ENCODE results near the gene DAB2IP. TPM values are rescaled to one million over a fixed set of nuclear protein-coding genes. Genes with fewer than 3 reads are reported as not detected.

DAB2IP gene
- total and polyA plus RNA-seq, 5 donors, result 25.5 to 55.0 (median 42.1) TPM

DNA sequence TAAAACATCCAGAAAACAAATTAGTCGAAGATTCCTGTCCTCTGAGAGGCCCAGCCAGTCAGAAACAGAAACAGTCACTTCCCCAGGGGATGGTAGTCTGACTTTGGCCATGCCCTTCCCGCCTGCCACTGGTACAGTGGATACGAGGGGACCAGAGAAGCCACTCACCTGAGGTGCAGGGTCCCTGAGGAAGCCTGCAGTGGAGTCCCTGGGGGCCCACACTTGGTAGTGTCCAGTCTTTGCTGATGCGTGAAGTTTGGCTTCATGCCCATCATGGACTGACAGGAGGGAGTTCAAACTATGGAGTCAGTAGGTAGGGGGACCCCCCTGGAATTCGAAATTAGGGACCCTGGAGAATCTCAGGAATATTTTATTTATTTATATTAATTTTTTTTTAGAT, 147.5 kb downstream of the DAB2IP start:
- ATAC-seq, result no peak
- Histone ChIP-seq H3K4me3 (ENCODE audit: low read length) (no peak overlapping the region), H3K27me3 (ENCODE audit: control insufficient read depth, insufficient read depth) (no peaks in the 10 kb centered on the region), H3K9me3 (ENCODE audit: control insufficient read depth, low read length) (no peaks in the 10 kb centered on the region), H3K4me1 (ENCODE audit: control insufficient read depth, insufficient read depth, low read length) (no peaks in the 10 kb centered on the region), H3K27ac (ENCODE audit: low read length) (no peak overlapping the region)
- peak in 1 of 3 donors; percentile 25 for DNase-seq
- WGBS, result 79% methylated on average over 5 of the region's 5 CpGs
- intact Hi-C loops (cut with DNase I), result no loop called here

DNA sequence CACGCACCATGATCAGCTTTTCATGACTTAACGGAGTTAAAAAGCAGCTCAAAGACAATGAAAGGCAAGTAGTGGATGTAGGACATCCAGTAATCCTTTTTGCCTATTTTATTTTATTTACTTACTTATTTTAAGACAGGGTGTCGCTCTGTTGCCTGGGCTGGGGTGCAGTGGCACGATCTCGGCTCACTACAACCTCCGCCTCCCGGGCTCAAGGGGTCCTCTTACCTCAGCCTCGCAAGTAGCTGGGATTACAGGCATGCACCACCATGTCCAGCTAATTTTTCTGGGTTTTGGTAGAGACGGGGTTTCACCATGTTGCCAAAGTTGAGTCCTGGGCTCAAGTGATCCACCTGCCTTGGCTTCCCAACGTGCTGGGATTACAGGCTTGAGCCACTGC, 148.9 kb downstream of the DAB2IP start:
- H3K4me1 ChIP-seq (ENCODE audit: control insufficient read depth, insufficient read depth, low read length), result no peaks in the 10 kb centered on the region
- H3K9me3 ChIP-seq (ENCODE audit: control insufficient read depth, low read length), result no peaks in the 10 kb centered on the region
- intact Hi-C loops (cut with DNase I), result no loop called here
- no peak overlapping the region for H3K27ac ChIP-seq (ENCODE audit: low read length)
- DNase-seq (peak in 1 of 3 donors; percentile 15), ATAC-seq (no peak)
- no peak overlapping the region for H3K4me3 ChIP-seq (ENCODE audit: low read length)
- 92% methylated on average over 10 of the region's 10 CpGs for WGBS
- H3K27me3 ChIP-seq (ENCODE audit: control insufficient read depth, insufficient read depth), result no peaks in the 10 kb centered on the region

- no peaks in the 10 kb centered on the region for H3K4me1 ChIP-seq (ENCODE audit: control insufficient read depth, insufficient read depth, low read length)
- 68% methylated on average over 3 of the region's 3 CpGs for WGBS
- DNase-seq, result no peak
- H3K9me3 ChIP-seq (ENCODE audit: control insufficient read depth, low read length), result no peaks in the 10 kb centered on the region
- H3K27me3 ChIP-seq (ENCODE audit: control insufficient read depth, insufficient read depth), result no peaks in the 10 kb centered on the region
- H3K4me3 ChIP-seq (ENCODE audit: low read length), result no peak overlapping the region
- no peak for ATAC-seq
- intact Hi-C loops (cut with DNase I), result no loop called here
- H3K27ac ChIP-seq (ENCODE audit: low read length), result no peak overlapping the region
Measured at GRCh38 chr9:121801579-121801978, 150.1 kb downstream of the DAB2IP start.

- DNase-seq, result no peak
- no peak overlapping the region for H3K27ac ChIP-seq (ENCODE audit: low read length)
- H3K27me3 ChIP-seq (ENCODE audit: control insufficient read depth, insufficient read depth), result no peaks in the 10 kb centered on the region
- H3K4me3 ChIP-seq (ENCODE audit: low read length), result no peak overlapping the region
- H3K9me3 ChIP-seq (ENCODE audit: control insufficient read depth, low read length), result no peaks in the 10 kb centered on the region
- ATAC-seq, result no peak
- 87% methylated on average over 5 of the region's 5 CpGs for WGBS
- H3K4me1 ChIP-seq (ENCODE audit: control insufficient read depth, insufficient read depth, low read length), result no peaks in the 10 kb centered on the region
- intact Hi-C loops (cut with DNase I), result no loop called here
Measured at GRCh38 chr9:121802753-121803152, 151.3 kb downstream of the DAB2IP start.

- DNase-seq, result no peak
- WGBS, result 59% methylated on average over 12 of the region's 12 CpGs
Measured at GRCh38 chr9:121807069-121807822, 155.8 kb downstream of the DAB2IP start.

DNA sequence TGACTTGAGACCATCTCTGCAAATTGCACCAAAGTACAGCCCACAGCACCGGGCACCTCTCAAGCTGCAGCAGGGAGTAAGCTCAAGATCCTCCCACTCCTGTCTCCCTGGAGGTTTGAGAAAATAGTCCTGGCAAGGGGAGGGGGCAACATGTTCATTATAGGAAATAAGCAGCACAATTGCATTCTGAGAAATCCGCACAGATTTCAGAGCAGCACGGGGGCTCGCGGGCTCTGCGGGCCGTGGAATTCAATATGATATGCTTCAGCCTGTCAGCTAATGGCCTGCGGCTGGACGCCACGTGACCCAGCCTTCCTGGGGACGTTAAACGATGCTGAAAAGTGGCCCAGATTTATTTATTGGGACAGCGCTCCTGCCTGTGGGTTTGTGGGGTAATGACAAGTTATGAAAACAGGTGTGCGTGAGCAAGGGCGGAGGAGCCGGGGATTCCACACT, 156.4 kb downstream of the DAB2IP start:
- peak in 1 of 2 donors; percentile 57 for ATAC-seq
- no peak overlapping the region for H3K27ac ChIP-seq (ENCODE audit: low read length)
- H3K4me1 ChIP-seq (ENCODE audit: control insufficient read depth, insufficient read depth, low read length), result no peaks in the 10 kb centered on the region
- intact Hi-C loops (cut with DNase I), result no loop called here
- 64% methylated on average over 16 of the region's 16 CpGs for WGBS
- H3K4me3 ChIP-seq (ENCODE audit: low read length), result no peak overlapping the region
- DNase-seq, result peak in 2 of 3 donors; percentile 75 to 78
- no peaks in the 10 kb centered on the region for H3K9me3 ChIP-seq (ENCODE audit: control insufficient read depth, low read length)
- no peaks in the 10 kb centered on the region for H3K27me3 ChIP-seq (ENCODE audit: control insufficient read depth, insufficient read depth)

More at GRCh38 chr9:121807069-121807822, 155.8 kb downstream of the DAB2IP start:
- ATAC-seq, result peak in 1 of 2 donors; percentile 34
- H3K9me3 ChIP-seq (ENCODE audit: control insufficient read depth, low read length), result no peaks in the 10 kb centered on the region
- no peaks in the 10 kb centered on the region for H3K4me1 ChIP-seq (ENCODE audit: control insufficient read depth, insufficient read depth, low read length)
- H3K4me3 ChIP-seq (ENCODE audit: low read length), result no peak overlapping the region
- H3K27me3 ChIP-seq (ENCODE audit: control insufficient read depth, insufficient read depth), result no peaks in the 10 kb centered on the region
- intact Hi-C loops (cut with DNase I), result no loop called here
- no peak overlapping the region for H3K27ac ChIP-seq (ENCODE audit: low read length)

DNA sequence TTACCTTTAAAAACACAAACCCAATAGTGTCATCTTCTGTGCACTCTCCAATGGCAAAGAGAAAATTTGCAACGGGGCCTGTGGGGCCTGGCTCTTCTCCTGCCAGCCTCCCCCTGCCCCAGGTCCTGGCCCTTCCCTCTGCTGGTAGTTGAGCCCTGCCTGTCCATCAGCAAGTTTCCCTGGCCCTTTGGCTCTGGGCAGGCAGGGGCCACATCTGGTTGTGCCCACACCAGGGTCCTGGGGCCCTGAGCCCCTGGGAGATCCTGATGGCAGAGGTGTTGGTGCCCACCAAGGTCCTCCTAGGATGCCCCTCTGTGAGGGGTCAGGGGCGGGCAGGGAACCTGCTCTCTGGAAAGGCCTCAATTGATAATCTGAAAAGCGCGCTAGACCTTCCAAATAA, 157.3 kb downstream of the DAB2IP start:
- Histone ChIP-seq H3K27ac (ENCODE audit: low read length) (no peak overlapping the region), H3K4me3 (ENCODE audit: low read length) (no peak overlapping the region), H3K9me3 (ENCODE audit: control insufficient read depth, low read length) (no peaks in the 10 kb centered on the region), H3K27me3 (ENCODE audit: control insufficient read depth, insufficient read depth) (no peaks in the 10 kb centered on the region), H3K4me1 (ENCODE audit: control insufficient read depth, insufficient read depth, low read length) (no peaks in the 10 kb centered on the region)
- ATAC-seq, result no peak
- no peak for DNase-seq
- 64% methylated on average over 4 of the region's 4 CpGs for WGBS
- intact Hi-C loops (cut with DNase I), result no loop called here

DNA sequence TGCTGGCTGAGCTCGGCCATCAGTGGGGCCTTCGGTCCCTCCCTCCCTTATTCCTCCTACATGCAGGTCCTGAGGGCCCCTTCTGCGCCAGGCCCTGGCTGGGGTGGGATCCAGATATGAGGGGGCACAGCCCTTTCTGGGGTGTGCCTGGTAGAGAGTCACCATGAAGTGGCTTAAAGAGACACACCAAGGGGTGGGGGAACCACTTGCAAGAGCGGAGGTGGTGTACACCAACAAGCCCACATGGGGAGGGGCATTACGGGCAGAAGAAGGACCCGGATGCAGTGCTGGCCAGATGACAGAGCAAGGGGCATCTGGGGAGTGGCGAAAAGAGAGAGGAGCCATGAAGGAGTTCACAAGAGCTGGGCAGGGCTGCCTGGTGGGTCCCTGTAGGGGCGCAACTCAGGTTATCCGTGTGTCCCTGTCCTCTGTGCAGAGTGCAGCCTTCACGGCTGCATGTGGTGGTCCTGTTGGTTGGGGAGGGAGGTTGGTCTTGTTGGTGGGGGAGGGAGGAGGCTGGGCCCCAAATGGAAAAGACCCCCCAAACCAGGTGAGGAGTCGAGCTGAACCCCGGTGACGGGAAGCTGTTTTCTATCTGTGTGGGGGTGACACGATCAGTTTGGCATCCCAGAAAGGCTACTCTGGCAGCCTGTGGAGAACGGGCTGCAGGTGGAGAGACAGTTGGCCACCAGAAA, 158.1 kb downstream of the DAB2IP start:
- intact Hi-C loops (cut with DNase I), result no loop called here
- WGBS, result 91% methylated on average over 15 of the region's 15 CpGs
- ATAC-seq (no peak), DNase-seq (no peak)
- Histone ChIP-seq H3K4me3 (ENCODE audit: low read length) (no peak overlapping the region), H3K27ac (ENCODE audit: low read length) (no peak overlapping the region), H3K27me3 (ENCODE audit: control insufficient read depth, insufficient read depth) (no peaks in the 10 kb centered on the region), H3K9me3 (ENCODE audit: control insufficient read depth, low read length) (no peaks in the 10 kb centered on the region), H3K4me1 (ENCODE audit: control insufficient read depth, insufficient read depth, low read length) (no peaks in the 10 kb centered on the region)

GRCh38 chr9:121810489-121810888, 159.1 kb downstream of the DAB2IP start:
- Histone ChIP-seq H3K4me3 (ENCODE audit: low read length) (no peak overlapping the region), H3K27me3 (ENCODE audit: control insufficient read depth, insufficient read depth) (no peaks in the 10 kb centered on the region), H3K4me1 (ENCODE audit: control insufficient read depth, insufficient read depth, low read length) (no peaks in the 10 kb centered on the region), H3K9me3 (ENCODE audit: control insufficient read depth, low read length) (no peaks in the 10 kb centered on the region), H3K27ac (ENCODE audit: low read length) (no peak overlapping the region)
- intact Hi-C loops (cut with DNase I), result no loop called here
- no peak for DNase-seq
- 88% methylated on average over 3 of the region's 3 CpGs for WGBS
- ATAC-seq, result no peak

DNA sequence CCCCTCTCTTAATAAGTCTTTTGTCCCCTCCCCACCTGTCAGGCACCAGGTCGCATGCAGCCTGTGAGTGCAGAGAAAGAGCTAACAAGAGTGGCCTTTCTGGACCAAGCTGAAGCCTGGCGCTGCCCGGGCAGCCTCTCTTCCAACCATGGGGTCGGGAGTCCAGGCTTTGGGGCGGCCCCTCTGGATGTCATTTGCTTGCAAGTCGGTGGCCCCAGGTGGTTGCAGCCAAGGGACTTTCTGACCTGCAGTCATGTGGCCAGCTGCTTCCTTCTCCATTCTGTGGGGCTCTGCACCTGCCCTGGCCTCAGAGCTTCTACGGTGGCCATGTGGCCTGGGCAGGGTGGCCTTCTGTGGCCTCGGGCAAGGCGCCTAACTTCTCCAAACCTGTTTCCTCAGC, 159.7 kb downstream of the DAB2IP start:
- H3K4me3 ChIP-seq (ENCODE audit: low read length), result no peak overlapping the region
- intact Hi-C loops (cut with DNase I), result no loop called here
- no peaks in the 10 kb centered on the region for H3K4me1 ChIP-seq (ENCODE audit: control insufficient read depth, insufficient read depth, low read length)
- DNase-seq, result no peak
- H3K27ac ChIP-seq (ENCODE audit: low read length), result no peak overlapping the region
- no peaks in the 10 kb centered on the region for H3K9me3 ChIP-seq (ENCODE audit: control insufficient read depth, low read length)
- no peaks in the 10 kb centered on the region for H3K27me3 ChIP-seq (ENCODE audit: control insufficient read depth, insufficient read depth)
- 81% methylated on average over 9 of the region's 9 CpGs for WGBS
- ATAC-seq, result no peak

GRCh38 chr9:121811751-121812150, 160.3 kb downstream of the DAB2IP start:
- Histone ChIP-seq H3K4me1 (ENCODE audit: control insufficient read depth, insufficient read depth, low read length) (no peaks in the 10 kb centered on the region), H3K9me3 (ENCODE audit: control insufficient read depth, low read length) (no peaks in the 10 kb centered on the region), H3K27ac (ENCODE audit: low read length) (no peak overlapping the region), H3K27me3 (ENCODE audit: control insufficient read depth, insufficient read depth) (no peaks in the 10 kb centered on the region), H3K4me3 (ENCODE audit: low read length) (no peak overlapping the region)
- intact Hi-C loops (cut with DNase I), result no loop called here
- WGBS, result 92% methylated on average over 10 of the region's 10 CpGs
- DNase-seq (peak in 1 of 3 donors; percentile 43), ATAC-seq (no peak)

All from right cardiac atrium (tissue), 5 donors.